ENCODE measurements around the gene TMEM147.

Gene TMEM147

GRCh38 chr19:35549174-35549788, 3.9 kb downstream of the TMEM147 start:
- DNase-seq: peak; percentile 57 to 79

- DNase-seq: no peak
Measured at GRCh38 chr19:35549879-35550523, 4.6 kb downstream of the TMEM147 start.

GRCh38 chr19:35551091-35551810, 5.8 kb downstream of the TMEM147 start:
- no peak for DNase-seq

GRCh38 chr19:35552534-35553384, 7.3 kb downstream of the TMEM147 start:
- DNase-seq: no peak

- no peak for DNase-seq
Measured at GRCh38 chr19:35553385-35554000, 8.1 kb downstream of the TMEM147 start.

GRCh38 chr19:35554076-35554475, 8.7 kb downstream of the TMEM147 start:
- no peak for DNase-seq

GRCh38 chr19:35555301-35556005, 10.0 kb downstream of the TMEM147 start:
- peak in 1 of 2 experiments; percentile 10 for DNase-seq

- no peak for DNase-seq
Measured at GRCh38 chr19:35556025-35556590, 10.7 kb downstream of the TMEM147 start.

- DNase-seq: no peak
Measured at GRCh38 chr19:35556846-35557538, 11.6 kb downstream of the TMEM147 start.

GRCh38 chr19:35557539-35558399, 12.3 kb downstream of the TMEM147 start:
- peak; percentile 4 to 13 for DNase-seq

- DNase-seq: no peak
Measured at GRCh38 chr19:35558400-35559280, 13.2 kb downstream of the TMEM147 start.

GRCh38 chr19:35559281-35559659, 13.8 kb downstream of the TMEM147 start:
- no peak for DNase-seq

GRCh38 chr19:35559781-35560180, 14.4 kb downstream of the TMEM147 start:
- no peak for DNase-seq

GRCh38 chr19:35560271-35560670, 14.8 kb downstream of the TMEM147 start:
- no peak for DNase-seq

GRCh38 chr19:35560677-35561076, 15.3 kb downstream of the TMEM147 start:
- no peak for DNase-seq

- no peak for DNase-seq
Measured at GRCh38 chr19:35561436-35561835, 16.0 kb downstream of the TMEM147 start.

- no peak for DNase-seq
Measured at GRCh38 chr19:35562336-35562735, 16.9 kb downstream of the TMEM147 start.

GRCh38 chr19:35562776-35563175, 17.4 kb downstream of the TMEM147 start:
- no peak for DNase-seq

Measured in NCI-H2081 (cell line).